ENCODE data around the gene AXIN1. TPM values are rescaled to one million over a fixed set of nuclear protein-coding genes. Genes with fewer than 3 reads are reported as not detected.

The AXIN1 gene
- total RNA-seq, 1 experiment from 2014 or later, result 49.8 TPM

DNA sequence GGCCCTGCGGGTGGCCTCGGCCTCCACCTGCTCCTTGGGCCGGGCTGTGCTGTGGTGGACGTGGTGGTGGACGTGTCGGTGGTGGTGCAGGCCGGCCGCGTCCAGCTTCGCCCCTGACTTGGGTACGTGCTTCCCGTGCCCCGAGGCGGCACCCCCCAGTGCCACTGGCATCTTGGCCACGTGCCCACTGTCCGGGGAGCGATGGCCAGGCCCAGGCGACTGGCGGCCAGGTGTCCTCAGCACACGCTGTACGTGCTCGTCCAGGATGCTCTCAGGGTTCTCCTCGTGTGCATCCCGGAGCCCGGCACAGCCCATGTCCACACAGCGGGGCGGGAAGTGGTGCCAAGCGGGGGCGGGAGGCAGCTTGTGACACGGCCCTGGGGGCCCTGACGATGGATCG lies 54.7 kb downstream of the AXIN1 start:
- peaks cover 58% of the 10 kb centered on the region for H3K36me3 Mint-ChIP-seq (ENCODE audit: insufficient read depth, unreplicated experiment)

GRCh38 chr16:296806-297510 lies 55.6 kb downstream of the AXIN1 start:
- Mint-ChIP-seq H3K9me3 (ENCODE audit: low read depth, unreplicated experiment) (no peaks in the 10 kb centered on the region), H3K36me3 (ENCODE audit: insufficient read depth, unreplicated experiment) (peaks cover 61% of the 10 kb centered on the region), H3K4me3 (ENCODE audit: low read depth, unreplicated experiment) (no peak overlapping the region), H3K27ac (ENCODE audit: unreplicated experiment) (no peak overlapping the region), H3K27me3 (ENCODE audit: unreplicated experiment) (no peaks in the 10 kb centered on the region), H3K4me1 (ENCODE audit: low read depth, unreplicated experiment) (no peaks in the 10 kb centered on the region)
- no peak for DNase-seq
- no peak for TF ChIP-seq CTCF (IDR thresholded peaks at IDR 0.05; ENCODE audit: unreplicated experiment)
- intact Hi-C loops (cut with micrococcal nuclease; ENCODE audit: unreplicated experiment), result no loop called here
- CTCF ChIA-PET, result no interaction called here
- BruUV-seq (replicated peaks), result no TSS peak

More for the DNA sequence above, 54.7 kb downstream of the AXIN1 start:
- no TSS peak for BruUV-seq (replicated peaks)
- CTCF ChIA-PET, result no interaction called here
- Mint-ChIP-seq H3K9me3 (ENCODE audit: low read depth, unreplicated experiment) (no peaks in the 10 kb centered on the region), H3K4me1 (ENCODE audit: low read depth, unreplicated experiment) (no peaks in the 10 kb centered on the region), H3K27me3 (ENCODE audit: unreplicated experiment) (no peaks in the 10 kb centered on the region), H3K27ac (ENCODE audit: unreplicated experiment) (no peak overlapping the region), H3K4me3 (ENCODE audit: low read depth, unreplicated experiment) (no peak overlapping the region)
- no peak for DNase-seq
- intact Hi-C loops (cut with micrococcal nuclease; ENCODE audit: unreplicated experiment), result no loop called here
- TF ChIP-seq CTCF (IDR thresholded peaks at IDR 0.05; ENCODE audit: unreplicated experiment), result no peak

DNA sequence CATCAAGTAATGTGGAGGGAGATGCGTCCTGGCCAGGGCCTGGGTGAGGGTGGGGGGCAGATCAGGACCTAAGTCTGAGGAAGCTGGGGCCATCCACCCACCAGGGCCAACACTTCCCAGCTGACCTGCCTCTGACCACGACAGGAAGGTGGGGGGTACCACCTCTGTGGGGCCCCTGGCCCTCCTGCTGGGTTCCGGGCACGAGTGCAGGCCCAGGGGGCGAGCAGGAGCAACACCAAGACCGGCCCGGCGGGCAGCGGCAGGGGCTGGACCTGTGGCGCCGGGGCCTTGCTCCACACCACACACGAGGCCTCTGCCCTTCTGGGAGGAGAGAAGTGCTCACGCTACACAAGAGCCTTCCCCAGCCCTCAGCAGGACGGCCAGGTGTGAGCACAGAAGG lies 56.2 kb downstream of the AXIN1 start:
- TF ChIP-seq CTCF (IDR thresholded peaks at IDR 0.05; ENCODE audit: unreplicated experiment), result no peak
- CTCF ChIA-PET, result no interaction called here
- intact Hi-C loops (cut with micrococcal nuclease; ENCODE audit: unreplicated experiment), result no loop called here

DNA sequence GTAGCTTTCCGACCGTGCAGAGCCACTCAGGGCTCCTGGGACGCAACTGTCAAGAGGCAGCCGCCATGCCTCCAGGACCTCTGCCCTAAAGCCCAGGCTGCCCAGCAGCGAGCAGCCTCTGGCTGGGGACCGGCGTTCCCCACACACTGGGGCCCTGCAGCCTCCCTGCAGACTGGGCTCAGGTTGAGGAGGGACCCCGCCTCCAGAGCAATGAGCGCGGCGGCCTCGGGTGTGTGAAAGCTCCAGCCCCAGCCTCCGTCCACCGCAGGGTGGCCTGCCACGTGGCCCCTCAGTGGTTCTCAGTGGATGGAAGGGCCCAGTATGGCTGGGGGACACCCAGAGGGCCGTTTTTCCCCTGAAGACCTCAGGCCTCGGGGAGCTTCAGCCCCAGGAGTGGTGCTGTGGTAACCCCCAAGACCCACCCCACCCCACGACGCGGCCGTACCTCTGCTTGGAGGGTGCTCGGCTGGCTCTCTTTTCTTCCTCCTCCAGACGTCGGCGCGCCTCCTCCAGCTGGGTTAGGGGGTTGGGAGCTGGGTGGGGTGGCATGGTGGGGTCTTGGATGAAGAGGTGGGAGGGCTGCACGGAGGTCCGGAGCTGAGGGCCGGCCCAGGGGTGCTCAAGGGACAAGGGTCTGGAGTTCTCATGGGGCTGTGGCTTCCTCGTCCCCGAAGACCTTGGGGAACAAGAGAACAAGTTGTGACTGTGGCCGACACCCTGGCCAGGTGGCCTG lies 59.3 kb downstream of the AXIN1 start:
- no peak for TF ChIP-seq CTCF (IDR thresholded peaks at IDR 0.05; ENCODE audit: unreplicated experiment)
- DNase-seq, result no peak
- CTCF ChIA-PET, result no interaction called here
- Mint-ChIP-seq H3K27ac (ENCODE audit: unreplicated experiment) (no peak overlapping the region), H3K4me1 (ENCODE audit: low read depth, unreplicated experiment) (no peaks in the 10 kb centered on the region), H3K4me3 (ENCODE audit: low read depth, unreplicated experiment) (no peak overlapping the region), H3K27me3 (ENCODE audit: unreplicated experiment) (no peaks in the 10 kb centered on the region), H3K36me3 (ENCODE audit: insufficient read depth, unreplicated experiment) (peaks cover 80% of the 10 kb centered on the region), H3K9me3 (ENCODE audit: low read depth, unreplicated experiment) (no peaks in the 10 kb centered on the region)
- intact Hi-C loops (cut with micrococcal nuclease; ENCODE audit: unreplicated experiment), result no loop called here
- BruUV-seq (replicated peaks), result no TSS peak

More for the DNA sequence above, 56.2 kb downstream of the AXIN1 start:
- DNase-seq, result no peak
- H3K27ac Mint-ChIP-seq (ENCODE audit: unreplicated experiment), result no peak overlapping the region
- no peaks in the 10 kb centered on the region for H3K4me1 Mint-ChIP-seq (ENCODE audit: low read depth, unreplicated experiment)
- peaks cover 64% of the 10 kb centered on the region for H3K36me3 Mint-ChIP-seq (ENCODE audit: insufficient read depth, unreplicated experiment)
- no TSS peak for BruUV-seq (replicated peaks)
- H3K27me3 Mint-ChIP-seq (ENCODE audit: unreplicated experiment), result no peaks in the 10 kb centered on the region
- no peak overlapping the region for H3K4me3 Mint-ChIP-seq (ENCODE audit: low read depth, unreplicated experiment)
- H3K9me3 Mint-ChIP-seq (ENCODE audit: low read depth, unreplicated experiment), result no peaks in the 10 kb centered on the region

Data from Calu3 (cell line).